MCF 10A (cell line): ENCODE measurements around the gene MTFP1. TPM values are rescaled to one million over a fixed set of nuclear protein-coding genes. Genes with fewer than 3 reads are reported as not detected.

Experiments
- BruUV-seq: library from RNA; stranded (reverse); fragments of 400-500 nt; replicated peaks from 2 replicates; lab custom pipeline; 2021; lab: Mats Ljungman, UMichigan
- CTCF ChIA-PET: fragments of 300-600 bp; sonication (Branson Sonifier 250); formaldehyde crosslinking; extraction: SDS; loops from one replicate; lab custom pipeline; 2021; ENCODE audit warnings: antibody characterized with exemption, inconsistent platforms; lab: Yijun Ruan, JAX
- POLR2A ChIA-PET: fragments of 300-600, 350-650 bp; sonication (Branson Sonifier 250); formaldehyde crosslinking; extraction: SDS; loops from one replicate; lab custom pipeline; 2020; ENCODE audit warnings: antibody characterized with exemption, inconsistent platforms; lab: Yijun Ruan, JAX
- DNase-seq: peaks from one replicate; pipeline ENCODE4 v3.0.0-alpha.2; 2018; ENCODE audit not compliant: unreplicated experiment
- H3K27ac Mint-ChIP-seq: one replicate; pipeline ENCODE4 v1.8.0; 2022; ENCODE audit warnings: mild to moderate bottlenecking, low read depth, mixed read lengths; ENCODE audit not compliant: unreplicated experiment
- H3K27me3 Mint-ChIP-seq: one replicate; pipeline ENCODE4 v1.8.0; 2022; ENCODE audit warnings: mixed read lengths; ENCODE audit not compliant: insufficient read depth, unreplicated experiment
- H3K36me3 Mint-ChIP-seq: one replicate; pipeline ENCODE4 v1.8.0; 2022; ENCODE audit warnings: mild to moderate bottlenecking, moderate library complexity, mixed read lengths; ENCODE audit not compliant: insufficient read depth, unreplicated experiment
- H3K4me1 Mint-ChIP-seq: one replicate; pipeline ENCODE4 v1.8.0; 2022; ENCODE audit warnings: mixed read lengths; ENCODE audit not compliant: insufficient read depth, unreplicated experiment
- H3K4me3 Mint-ChIP-seq: one replicate; pipeline ENCODE4 v1.8.0; 2022; ENCODE audit warnings: mild to moderate bottlenecking, moderate library complexity, mixed read lengths; ENCODE audit not compliant: unreplicated experiment
- H3K9me3 Mint-ChIP-seq: one replicate; pipeline ENCODE4 v1.8.0; 2022; ENCODE audit warnings: mixed read lengths; ENCODE audit not compliant: unreplicated experiment
- intact Hi-C: fragments of 100-400 bp; cut with micrococcal nuclease; formaldehyde crosslinking; loops from 2 replicates; pipeline ENCODE4 v1.14.1; 2022
- total RNA-seq: library from RNA; stranded (reverse); gene quantifications from 2 replicates; pipeline ENCODE4 v1.2.3, GENCODE V29; 2022
- TF ChIP-seq, protein P1 (sequence below): fragments of 200-600 bp; IDR thresholded peaks from one replicate; pipeline ENCODE4 v1.8.0; 2022; ENCODE audit warnings: antibody characterized with exemption, mild to moderate bottlenecking; ENCODE audit not compliant: unreplicated experiment

The MTFP1 gene
- total RNA-seq, 1 experiment from 2014 or later = 31.6 TPM

DNA sequence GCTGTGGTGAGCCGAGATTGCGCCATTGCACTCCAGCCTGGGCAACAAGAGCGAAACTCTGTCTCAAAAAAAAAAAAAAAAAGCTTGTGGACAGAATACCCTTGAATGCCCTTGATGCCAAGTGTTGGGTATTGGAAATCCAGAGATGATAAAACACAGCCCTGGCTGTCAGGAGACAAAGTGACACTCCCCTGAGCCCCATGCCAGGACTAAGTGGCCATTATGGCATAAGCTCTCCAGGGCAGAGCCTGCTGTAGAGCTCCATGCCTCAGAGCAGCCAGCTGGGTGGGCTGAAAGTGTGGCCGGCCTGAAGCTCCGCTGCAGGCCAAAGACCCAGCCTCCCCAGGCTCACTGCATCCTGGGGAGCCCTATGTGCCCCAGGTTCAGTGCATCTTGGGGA lies 43.2 kb upstream of the MTFP1 start:
- no TSS peak for BruUV-seq
- CTCF ChIA-PET = interaction anchor here (0.9 to 2.9 kb wide), 3 partner anchors 9 to 274 kb away, joined by 3 to 13 read pairs (median 8); no protein-coding TSS in a partner anchor
- no peak for DNase-seq
- intact Hi-C loops = no loop called here
- Mint-ChIP-seq H3K36me3 (peaks cover 14% of the 10 kb centered on the region), H3K4me1 (peaks cover 9% of the 10 kb centered on the region), H3K9me3 (no peaks in the 10 kb centered on the region), H3K27me3 (no peaks in the 10 kb centered on the region), H3K27ac (no peak overlapping the region), H3K4me3 (no peak overlapping the region)
- TF ChIP-seq, protein P1, sequence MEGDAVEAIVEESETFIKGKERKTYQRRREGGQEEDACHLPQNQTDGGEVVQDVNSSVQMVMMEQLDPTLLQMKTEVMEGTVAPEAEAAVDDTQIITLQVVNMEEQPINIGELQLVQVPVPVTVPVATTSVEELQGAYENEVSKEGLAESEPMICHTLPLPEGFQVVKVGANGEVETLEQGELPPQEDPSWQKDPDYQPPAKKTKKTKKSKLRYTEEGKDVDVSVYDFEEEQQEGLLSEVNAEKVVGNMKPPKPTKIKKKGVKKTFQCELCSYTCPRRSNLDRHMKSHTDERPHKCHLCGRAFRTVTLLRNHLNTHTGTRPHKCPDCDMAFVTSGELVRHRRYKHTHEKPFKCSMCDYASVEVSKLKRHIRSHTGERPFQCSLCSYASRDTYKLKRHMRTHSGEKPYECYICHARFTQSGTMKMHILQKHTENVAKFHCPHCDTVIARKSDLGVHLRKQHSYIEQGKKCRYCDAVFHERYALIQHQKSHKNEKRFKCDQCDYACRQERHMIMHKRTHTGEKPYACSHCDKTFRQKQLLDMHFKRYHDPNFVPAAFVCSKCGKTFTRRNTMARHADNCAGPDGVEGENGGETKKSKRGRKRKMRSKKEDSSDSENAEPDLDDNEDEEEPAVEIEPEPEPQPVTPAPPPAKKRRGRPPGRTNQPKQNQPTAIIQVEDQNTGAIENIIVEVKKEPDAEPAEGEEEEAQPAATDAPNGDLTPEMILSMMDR = no peak
- POLR2A ChIA-PET = interaction anchor here (1.0 kb wide), 1 partner anchor 32 kb away, joined by 3 read pairs; no protein-coding TSS in a partner anchor

DNA sequence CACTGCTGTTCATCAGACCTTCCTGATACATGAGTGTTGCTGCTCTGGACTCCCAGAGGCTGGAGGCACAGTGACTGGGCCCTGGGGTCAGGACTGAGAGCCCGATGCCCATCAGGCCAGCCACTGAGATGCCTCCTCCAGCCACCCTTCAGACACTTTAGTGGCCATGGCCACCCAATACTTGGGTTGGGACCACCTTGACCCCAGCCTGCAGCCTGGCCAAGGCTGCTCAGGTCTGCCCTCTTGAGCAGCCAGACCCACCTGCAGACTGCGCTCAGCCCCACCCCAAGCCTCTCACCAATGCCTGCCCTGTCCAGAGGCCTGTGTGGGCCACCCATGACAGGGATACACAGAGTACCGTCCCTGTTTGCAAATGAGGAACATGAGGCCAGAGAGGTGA lies 42.5 kb upstream of the MTFP1 start:
- no TSS peak for BruUV-seq
- ChIA-PET POLR2A (interaction anchor here (1.0 to 1.2 kb wide), 2 partner anchors 26 to 32 kb away, joined by 3 to 5 read pairs; partner anchors contain the start of genes CCDC157 and SF3A1), CTCF (interaction anchor here (0.7 to 2.8 kb wide), 3 partner anchors 103 to 275 kb away, joined by 3 to 9 read pairs (median 8); no protein-coding TSS in a partner anchor)
- Mint-ChIP-seq H3K27me3 (no peaks in the 10 kb centered on the region), H3K27ac (no peak overlapping the region), H3K4me1 (peaks cover 12% of the 10 kb centered on the region), H3K4me3 (no peak overlapping the region), H3K9me3 (no peaks in the 10 kb centered on the region), H3K36me3 (peaks cover 14% of the 10 kb centered on the region)
- TF ChIP-seq, protein P1 = no peak
- intact Hi-C loops = no loop called here
- DNase-seq = no peak

DNA sequence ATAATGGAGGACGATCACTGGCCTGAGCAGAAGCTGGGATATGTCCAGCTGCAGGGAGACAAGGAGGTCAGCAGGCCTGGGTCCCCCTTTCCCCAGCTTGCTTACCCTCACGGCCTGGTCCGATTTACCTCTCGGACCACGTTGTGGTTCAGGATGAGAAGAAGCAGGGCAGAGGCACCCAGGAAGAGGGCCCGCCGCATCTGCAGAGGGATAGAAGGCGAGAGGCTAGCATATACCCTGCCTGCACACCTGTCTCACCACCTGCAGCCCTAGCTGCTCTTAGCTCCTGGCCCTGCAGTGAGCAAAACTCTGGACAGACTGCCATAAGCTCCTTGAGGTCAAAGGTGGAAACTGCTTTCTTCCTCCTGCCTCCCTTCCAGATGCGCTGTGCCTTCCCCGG lies 39.6 kb upstream of the MTFP1 start:
- no peaks in the 10 kb centered on the region for H3K27me3 Mint-ChIP-seq
- peak overlapping the region; percentile 79 for H3K4me3 Mint-ChIP-seq
- ChIA-PET CTCF (interaction anchor here (0.5 to 2.6 kb wide), 15 partner anchors 12 to 1059 kb away, joined by 3 to 22 read pairs (median 3); partner anchors contain the start of gene MTFP1), POLR2A (interaction anchor here (1.5 kb wide), 1 partner anchor 12 kb away, joined by 3 read pairs; no protein-coding TSS in a partner anchor)
- no peaks in the 10 kb centered on the region for H3K9me3 Mint-ChIP-seq
- peaks cover 14% of the 10 kb centered on the region for H3K36me3 Mint-ChIP-seq
- intact Hi-C loops = no loop called here
- BruUV-seq = TSS peak; percentile 33
- TF ChIP-seq, protein P1 = no peak
- peaks cover 12% of the 10 kb centered on the region for H3K4me1 Mint-ChIP-seq
- DNase-seq = no peak
- H3K27ac Mint-ChIP-seq = no peak overlapping the region

DNA sequence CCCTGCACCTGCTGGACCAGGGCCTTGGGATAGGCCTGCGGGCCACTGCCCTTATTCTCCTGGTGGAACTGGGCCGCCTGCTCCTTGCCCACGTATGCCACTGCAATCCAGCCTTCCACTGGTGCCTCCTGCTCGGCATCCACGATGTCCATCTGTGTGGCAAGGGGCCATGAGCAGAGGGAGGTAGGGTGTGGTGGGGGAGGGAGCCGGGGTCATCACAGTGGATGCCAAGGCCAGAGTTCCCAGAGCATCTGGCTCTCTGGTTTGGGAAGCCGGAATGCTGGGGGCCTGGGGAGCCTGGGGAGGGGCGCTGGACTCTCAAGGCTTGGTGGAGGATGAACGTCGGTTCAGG lies 39.0 kb upstream of the MTFP1 start:
- peaks cover 14% of the 10 kb centered on the region for H3K36me3 Mint-ChIP-seq
- ChIA-PET CTCF (interaction anchor here (0.6 to 2.6 kb wide), 14 partner anchors 12 to 278 kb away, joined by 3 to 22 read pairs (median 4); partner anchors contain the start of gene MTFP1), POLR2A (interaction anchor here (1.2 kb wide), 2 partner anchors 99 to 123 kb away, joined by 3 to 5 read pairs; no protein-coding TSS in a partner anchor)
- BruUV-seq = no TSS peak
- H3K4me3 Mint-ChIP-seq = peak overlapping the region; percentile 79
- no peak for DNase-seq
- H3K4me1 Mint-ChIP-seq = peaks cover 12% of the 10 kb centered on the region
- intact Hi-C loops = no loop called here
- H3K27ac Mint-ChIP-seq = peak overlapping the region; percentile 74
- no peaks in the 10 kb centered on the region for H3K27me3 Mint-ChIP-seq
- TF ChIP-seq, protein P1 = no peak
- no peaks in the 10 kb centered on the region for H3K9me3 Mint-ChIP-seq
